Neutrophil (primary cell): ENCODE measurements around the gene ZNF823.

ENCODE experiments used
- H3K27ac ChIP-seq: fragments of 200-600 bp; sonication (generic); 2 replicates; pipeline ENCODE4 v1.5.1; 2016; ENCODE audit warnings: mild to moderate bottlenecking, moderate library complexity
- H3K27me3 ChIP-seq: fragments of 200-600 bp; sonication (generic); 2 replicates; pipeline ENCODE4 v1.6.0; 2016; ENCODE audit warnings: mild to moderate bottlenecking
- H3K36me3 ChIP-seq: fragments of 200-600 bp; sonication (generic); 2 replicates; pipeline ENCODE4 v1.5.1; 2017
- H3K4me1 ChIP-seq, 2 experiments: fragments of 200-600 bp in 1 of 2; sonication (generic) in 1 of 2; 1 replicate in 1 of 2; 2 replicates in 1 of 2; pipeline versions ENCODE4 v1.5.1 to v1.6.1; 2013 to 2016; ENCODE audit warnings: low read depth in 1 of 2, low read length in 1 of 2, mild to moderate bottlenecking in 1 of 2, moderate library complexity in 1 of 2; ENCODE audit not compliant: control insufficient read depth in 1 of 2, insufficient read depth in 1 of 2
- H3K4me3 ChIP-seq, 2 experiments: fragments of 200-600 bp in 1 of 2; sonication (generic) in 1 of 2; 1 replicate in 1 of 2; 2 replicates in 1 of 2; pipeline ENCODE4 v1.5.1; 2013 to 2016; ENCODE audit warnings: low read depth in 1 of 2, low read length in 1 of 2, mild to moderate bottlenecking in 1 of 2, moderate library complexity in 1 of 2
- H3K9me3 ChIP-seq: fragments of 200-600 bp; sonication (generic); 2 replicates; pipeline ENCODE4 v1.5.1; 2016
- TF ChIP-seq, protein P1 (sequence below): fragments of 200-600 bp; sonication (generic); IDR thresholded peaks from 2 replicates; pipeline ENCODE4 v1.5.1; 2016; ENCODE audit warnings: antibody characterized with exemption

Gene ZNF823

DNA sequence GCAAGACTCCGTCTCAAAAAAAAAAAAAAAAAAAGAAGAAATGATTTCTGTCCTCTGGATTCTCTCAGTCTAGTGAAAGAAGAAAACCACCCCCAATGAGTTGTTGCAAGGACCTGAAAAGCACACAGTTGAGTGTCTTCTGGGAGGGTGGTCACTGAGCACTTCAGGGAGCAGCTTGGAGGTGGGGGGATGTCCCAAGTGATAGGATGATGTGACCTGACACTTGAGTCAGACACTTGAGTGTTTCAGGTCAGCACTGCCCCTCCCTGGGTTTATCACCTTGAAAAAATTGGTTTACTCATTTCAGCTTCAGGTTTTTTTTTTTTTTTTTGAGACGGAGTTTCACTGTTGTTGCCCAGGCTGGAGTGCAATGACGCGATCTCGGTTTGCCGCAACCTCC, 63.2 kb downstream of the ZNF823 start:
- Histone ChIP-seq H3K36me3 (no peaks in the 10 kb centered on the region), H3K27ac (no peak overlapping the region), H3K4me3 (no peak overlapping the region), H3K27me3 (peaks cover 41% of the 10 kb centered on the region), H3K9me3 (no peaks in the 10 kb centered on the region), H3K4me1 (no peaks in the 10 kb centered on the region)
- TF ChIP-seq, protein P1, sequence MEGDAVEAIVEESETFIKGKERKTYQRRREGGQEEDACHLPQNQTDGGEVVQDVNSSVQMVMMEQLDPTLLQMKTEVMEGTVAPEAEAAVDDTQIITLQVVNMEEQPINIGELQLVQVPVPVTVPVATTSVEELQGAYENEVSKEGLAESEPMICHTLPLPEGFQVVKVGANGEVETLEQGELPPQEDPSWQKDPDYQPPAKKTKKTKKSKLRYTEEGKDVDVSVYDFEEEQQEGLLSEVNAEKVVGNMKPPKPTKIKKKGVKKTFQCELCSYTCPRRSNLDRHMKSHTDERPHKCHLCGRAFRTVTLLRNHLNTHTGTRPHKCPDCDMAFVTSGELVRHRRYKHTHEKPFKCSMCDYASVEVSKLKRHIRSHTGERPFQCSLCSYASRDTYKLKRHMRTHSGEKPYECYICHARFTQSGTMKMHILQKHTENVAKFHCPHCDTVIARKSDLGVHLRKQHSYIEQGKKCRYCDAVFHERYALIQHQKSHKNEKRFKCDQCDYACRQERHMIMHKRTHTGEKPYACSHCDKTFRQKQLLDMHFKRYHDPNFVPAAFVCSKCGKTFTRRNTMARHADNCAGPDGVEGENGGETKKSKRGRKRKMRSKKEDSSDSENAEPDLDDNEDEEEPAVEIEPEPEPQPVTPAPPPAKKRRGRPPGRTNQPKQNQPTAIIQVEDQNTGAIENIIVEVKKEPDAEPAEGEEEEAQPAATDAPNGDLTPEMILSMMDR = no peak

DNA sequence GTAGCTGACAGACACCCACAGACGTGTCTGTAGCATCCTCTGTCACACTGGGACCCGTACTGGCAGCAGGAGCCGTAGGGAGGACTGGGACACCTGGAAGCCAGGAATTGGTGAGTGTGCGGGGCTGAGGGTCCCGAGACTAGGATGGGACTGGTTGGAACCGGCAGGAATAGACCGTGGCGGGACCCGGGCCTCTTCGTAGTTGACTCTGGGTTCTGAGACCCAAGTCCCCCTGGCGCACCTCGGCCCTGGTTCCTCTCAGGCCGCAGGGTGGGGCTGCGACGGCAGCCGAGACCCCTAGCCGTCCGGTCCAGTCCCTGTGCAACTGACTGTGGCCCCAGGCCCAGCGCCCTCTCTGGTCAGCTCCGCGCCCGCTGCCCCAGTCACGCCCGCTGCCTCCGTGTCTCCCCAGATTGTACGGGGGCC, 64.7 kb downstream of the ZNF823 start:
- Histone ChIP-seq H3K36me3 (no peaks in the 10 kb centered on the region), H3K4me3 (no peak overlapping the region), H3K9me3 (no peaks in the 10 kb centered on the region), H3K27ac (no peak overlapping the region), H3K27me3 (peaks cover 41% of the 10 kb centered on the region), H3K4me1 (no peaks in the 10 kb centered on the region)
- TF ChIP-seq, protein P1 = no peak

DNA sequence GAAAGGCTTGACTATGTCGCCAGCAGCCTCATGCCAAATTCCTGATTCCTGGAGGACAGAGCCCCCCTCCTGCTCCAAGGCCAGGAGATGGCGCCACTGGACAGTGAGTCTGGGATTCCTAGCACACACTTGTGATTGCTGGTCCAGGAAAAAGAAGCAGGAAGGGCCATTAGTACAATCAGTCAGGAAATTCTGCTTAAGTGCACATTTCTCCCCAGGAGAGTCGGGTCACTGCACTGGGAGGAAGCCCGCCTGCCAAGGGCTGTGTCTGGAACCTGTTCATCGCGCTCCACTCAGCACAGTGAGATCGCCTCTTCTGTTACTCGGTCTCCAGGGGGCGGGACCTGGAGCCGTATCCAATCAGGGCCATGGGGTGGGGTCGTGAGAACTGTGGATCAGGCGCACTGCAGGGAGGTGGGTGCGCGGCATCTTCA, 65.1 kb downstream of the ZNF823 start:
- H3K4me3 ChIP-seq = no peak overlapping the region
- no peak overlapping the region for H3K27ac ChIP-seq

More for the DNA sequence above, 65.1 kb downstream of the ZNF823 start:
- no peaks in the 10 kb centered on the region for H3K36me3 ChIP-seq
- TF ChIP-seq, protein P1 = no peak
- no peaks in the 10 kb centered on the region for H3K4me1 ChIP-seq
- no peaks in the 10 kb centered on the region for H3K9me3 ChIP-seq
- peaks cover 41% of the 10 kb centered on the region for H3K27me3 ChIP-seq
